ENCODE data around the gene ASXL3. TPM values are rescaled to one million over a fixed set of nuclear protein-coding genes. Genes with fewer than 3 reads are reported as not detected.

Gene ASXL3
- total RNA-seq, 1 experiment from 2014 or later = not detected

DNA sequence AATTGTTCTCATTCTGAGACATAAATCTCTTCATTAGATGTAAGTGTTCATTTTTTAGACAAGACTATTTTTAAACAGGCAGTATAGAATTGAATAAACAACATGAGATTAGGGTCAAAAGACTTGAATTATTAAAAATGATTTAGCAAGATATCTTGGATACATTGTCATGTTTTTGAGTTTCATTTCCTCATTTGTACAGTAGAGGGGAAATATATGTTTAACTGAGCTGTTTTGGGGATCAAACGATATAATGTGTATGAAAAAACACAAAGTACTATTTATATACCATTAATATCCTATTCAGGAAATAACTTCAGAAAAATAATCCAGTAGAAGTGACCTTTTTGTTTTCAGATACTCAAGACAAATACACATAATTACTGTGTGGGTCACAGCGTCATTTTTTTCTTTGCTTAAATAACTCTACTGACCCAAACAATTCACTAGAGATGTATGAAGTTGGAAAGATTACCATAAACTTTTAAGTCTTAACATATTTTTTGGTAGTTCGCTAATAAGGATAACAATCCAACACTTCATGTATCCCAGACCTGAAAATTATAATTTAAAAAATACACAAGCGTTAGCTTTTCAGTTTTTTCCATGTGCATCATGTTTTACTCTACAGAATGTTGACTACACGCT, 896 bp upstream of the ASXL3 start:
- Histone ChIP-seq H3K4me1 (ENCODE audit: insufficient read depth, low read length) (no peaks in the 10 kb centered on the region), H3K79me2 (ENCODE audit: low read length) (no peaks in the 10 kb centered on the region), H4K20me1 (ENCODE audit: low read length) (no peaks in the 10 kb centered on the region), H3K27ac (ENCODE audit: low read length) (no peak overlapping the region), H3F3A (ENCODE audit: low read length, unreplicated experiment) (no peaks in the 10 kb centered on the region), H2AFZ (ENCODE audit: low read length) (no peak overlapping the region), H3K4me3 (ENCODE audit: low read length) (no peak overlapping the region), H3K9ac (ENCODE audit: low read length) (no peak overlapping the region), H3K4me2 (ENCODE audit: low read length) (no peak overlapping the region), H3K9me3 (ENCODE audit: low read length) (no peaks in the 10 kb centered on the region), H3K36me3 (ENCODE audit: low read depth, low read length) (no peaks in the 10 kb centered on the region), H3K9me2 (replicated peaks; ENCODE audit: low read length) (no peaks in the 10 kb centered on the region), H3K27me3 (ENCODE audit: low read length) (peaks cover 44% of the 10 kb centered on the region)
- intact Hi-C loops (cut with micrococcal nuclease) = no loop called here
- CTCF ChIA-PET = no interaction called here
- DNase-seq (no peak), ATAC-seq (no peak)
- BruUV-seq (replicated peaks) = no TSS peak
- TF ChIP-seq EZH2 (IDR thresholded peaks at IDR 0.05; ENCODE audit: low read length, unreplicated experiment) (no peak), EZH2phosphoT487 (IDR thresholded peaks at IDR 0.05; ENCODE audit: borderline replicate concordance, low read length) (no peak)
- TF ChIP-seq, protein P1, sequence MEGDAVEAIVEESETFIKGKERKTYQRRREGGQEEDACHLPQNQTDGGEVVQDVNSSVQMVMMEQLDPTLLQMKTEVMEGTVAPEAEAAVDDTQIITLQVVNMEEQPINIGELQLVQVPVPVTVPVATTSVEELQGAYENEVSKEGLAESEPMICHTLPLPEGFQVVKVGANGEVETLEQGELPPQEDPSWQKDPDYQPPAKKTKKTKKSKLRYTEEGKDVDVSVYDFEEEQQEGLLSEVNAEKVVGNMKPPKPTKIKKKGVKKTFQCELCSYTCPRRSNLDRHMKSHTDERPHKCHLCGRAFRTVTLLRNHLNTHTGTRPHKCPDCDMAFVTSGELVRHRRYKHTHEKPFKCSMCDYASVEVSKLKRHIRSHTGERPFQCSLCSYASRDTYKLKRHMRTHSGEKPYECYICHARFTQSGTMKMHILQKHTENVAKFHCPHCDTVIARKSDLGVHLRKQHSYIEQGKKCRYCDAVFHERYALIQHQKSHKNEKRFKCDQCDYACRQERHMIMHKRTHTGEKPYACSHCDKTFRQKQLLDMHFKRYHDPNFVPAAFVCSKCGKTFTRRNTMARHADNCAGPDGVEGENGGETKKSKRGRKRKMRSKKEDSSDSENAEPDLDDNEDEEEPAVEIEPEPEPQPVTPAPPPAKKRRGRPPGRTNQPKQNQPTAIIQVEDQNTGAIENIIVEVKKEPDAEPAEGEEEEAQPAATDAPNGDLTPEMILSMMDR (conservative IDR thresholded peaks at IDR 0.05; ENCODE audit: low read depth, low read length) = no peak
- POLR2A ChIA-PET (ENCODE audit: unreplicated experiment) = no interaction called here

DNA sequence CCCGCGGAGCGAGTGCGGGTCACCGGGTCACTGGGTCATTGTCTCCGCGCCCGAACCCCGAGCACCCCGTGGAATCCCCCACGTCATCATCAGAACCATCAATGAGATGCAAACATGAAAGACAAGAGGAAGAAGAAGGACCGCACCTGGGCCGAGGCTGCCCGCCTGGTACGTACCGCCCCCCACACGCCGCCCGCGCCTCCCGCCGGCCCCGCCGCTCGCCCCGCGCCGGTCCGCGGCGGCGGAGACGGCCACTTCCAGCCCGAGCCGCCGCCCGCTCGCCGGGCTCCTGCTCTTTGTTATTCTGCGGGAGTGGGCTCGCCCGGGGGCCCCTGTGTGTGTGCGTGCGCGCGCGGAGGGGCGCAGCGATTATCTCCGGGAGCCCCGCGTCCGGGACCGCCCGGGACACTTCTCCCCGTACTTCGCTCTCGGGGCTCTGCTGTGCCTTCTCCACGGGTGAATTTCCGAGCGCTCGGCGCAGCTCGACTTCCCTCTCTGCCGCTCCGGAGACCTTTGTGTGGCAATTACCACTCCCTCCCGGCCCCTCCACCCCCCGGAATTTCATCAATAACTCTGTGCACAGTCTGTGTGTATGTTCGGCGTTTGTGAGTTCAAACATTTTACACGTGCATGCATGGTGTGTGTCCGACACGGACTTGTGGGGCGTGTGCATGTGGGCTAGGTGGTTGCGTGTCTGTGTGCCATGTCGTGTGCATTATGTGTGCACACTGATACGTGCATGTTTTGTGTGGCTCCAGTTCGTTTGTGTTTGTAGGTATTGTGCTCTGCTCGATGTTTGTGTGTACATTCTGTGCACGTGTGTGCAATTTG, 714 bp downstream of the ASXL3 start:
- intact Hi-C loops (cut with micrococcal nuclease) = no loop called here
- no peak overlapping the region for H3K4me2 ChIP-seq (ENCODE audit: low read length)
- peaks cover 44% of the 10 kb centered on the region for H3K27me3 ChIP-seq (ENCODE audit: low read length)
- ATAC-seq (no peak; the same call in 1 of the 2 replicates), DNase-seq (no peak)
- H3K27ac ChIP-seq (ENCODE audit: low read length) = no peak overlapping the region
- no peaks in the 10 kb centered on the region for H3K9me2 ChIP-seq (replicated peaks; ENCODE audit: low read length)
- H2AFZ ChIP-seq (ENCODE audit: low read length) = no peak overlapping the region
- H3K36me3 ChIP-seq (ENCODE audit: low read depth, low read length) = no peaks in the 10 kb centered on the region
- no peaks in the 10 kb centered on the region for H3K4me1 ChIP-seq (ENCODE audit: insufficient read depth, low read length)
- POLR2A ChIA-PET (ENCODE audit: unreplicated experiment) = no interaction called here
- H3F3A ChIP-seq (ENCODE audit: low read length, unreplicated experiment) = no peaks in the 10 kb centered on the region
- no peak overlapping the region for H3K4me3 ChIP-seq (ENCODE audit: low read length)
- H3K9me3 ChIP-seq (ENCODE audit: low read length) = no peaks in the 10 kb centered on the region
- BruUV-seq (replicated peaks) = no TSS peak
- no peaks in the 10 kb centered on the region for H3K79me2 ChIP-seq (ENCODE audit: low read length)
- H4K20me1 ChIP-seq (ENCODE audit: low read length) = no peaks in the 10 kb centered on the region
- TF ChIP-seq EZH2 (IDR thresholded peaks at IDR 0.05; ENCODE audit: low read length, unreplicated experiment) = peak; percentile 26
- TF ChIP-seq, protein P1 (conservative IDR thresholded peaks at IDR 0.05; ENCODE audit: low read depth, low read length) = no peak
- CTCF ChIA-PET = no interaction called here
- no peak overlapping the region for H3K9ac ChIP-seq (ENCODE audit: low read length)
